ENCODE measurements around the gene CHN1. TPM values are rescaled to one million over a fixed set of nuclear protein-coding genes. Genes with fewer than 3 reads are reported as not detected.

The CHN1 gene
- total RNA-seq, 2 donors from 2014 or later: 13.3 to 30.7 TPM

DNA sequence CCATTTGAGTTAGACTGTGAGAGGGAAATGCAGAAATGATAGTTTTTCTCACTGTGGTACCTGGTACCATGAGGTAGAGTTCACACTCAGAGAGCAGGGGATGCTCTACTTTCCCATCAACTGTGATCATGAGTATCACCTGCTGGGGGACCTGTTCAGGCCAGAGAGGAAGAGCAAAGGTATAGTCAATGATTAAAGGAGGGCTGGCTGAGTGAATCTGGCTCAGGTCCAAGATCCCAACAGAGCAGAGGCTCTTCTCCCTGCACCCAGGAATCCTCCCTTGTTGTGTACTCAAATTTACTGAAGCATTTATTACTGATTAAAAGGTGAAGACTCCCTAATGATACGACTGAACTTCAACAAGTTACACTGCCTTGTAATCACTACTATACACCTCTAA is 136.3 kb downstream of the CHN1 start:
- H3K27me3 ChIP-seq (replicated peaks; ENCODE audit: insufficient read depth): no peaks in the 10 kb centered on the region
- no peaks in the 10 kb centered on the region for H3K9me3 ChIP-seq
- H3K4me3 ChIP-seq: no peak overlapping the region
- peaks cover 3 to 7% of the 10 kb centered on the region in 2 donors for H3K4me1 ChIP-seq (ENCODE audit: control insufficient read depth in 1 of 2, low read depth in 2 of 2)
- TF ChIP-seq, protein P1, sequence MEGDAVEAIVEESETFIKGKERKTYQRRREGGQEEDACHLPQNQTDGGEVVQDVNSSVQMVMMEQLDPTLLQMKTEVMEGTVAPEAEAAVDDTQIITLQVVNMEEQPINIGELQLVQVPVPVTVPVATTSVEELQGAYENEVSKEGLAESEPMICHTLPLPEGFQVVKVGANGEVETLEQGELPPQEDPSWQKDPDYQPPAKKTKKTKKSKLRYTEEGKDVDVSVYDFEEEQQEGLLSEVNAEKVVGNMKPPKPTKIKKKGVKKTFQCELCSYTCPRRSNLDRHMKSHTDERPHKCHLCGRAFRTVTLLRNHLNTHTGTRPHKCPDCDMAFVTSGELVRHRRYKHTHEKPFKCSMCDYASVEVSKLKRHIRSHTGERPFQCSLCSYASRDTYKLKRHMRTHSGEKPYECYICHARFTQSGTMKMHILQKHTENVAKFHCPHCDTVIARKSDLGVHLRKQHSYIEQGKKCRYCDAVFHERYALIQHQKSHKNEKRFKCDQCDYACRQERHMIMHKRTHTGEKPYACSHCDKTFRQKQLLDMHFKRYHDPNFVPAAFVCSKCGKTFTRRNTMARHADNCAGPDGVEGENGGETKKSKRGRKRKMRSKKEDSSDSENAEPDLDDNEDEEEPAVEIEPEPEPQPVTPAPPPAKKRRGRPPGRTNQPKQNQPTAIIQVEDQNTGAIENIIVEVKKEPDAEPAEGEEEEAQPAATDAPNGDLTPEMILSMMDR (IDR thresholded peaks at IDR 0.05): no peak
- DNase-seq (ENCODE audit: low spot score) (no peak), ATAC-seq (ENCODE audit: insufficient number of reproducible peaks, low FRiP score, low read depth) (no peak)
- H3K36me3 ChIP-seq: no peaks in the 10 kb centered on the region
- H3K27ac ChIP-seq: no peak overlapping the region

DNA sequence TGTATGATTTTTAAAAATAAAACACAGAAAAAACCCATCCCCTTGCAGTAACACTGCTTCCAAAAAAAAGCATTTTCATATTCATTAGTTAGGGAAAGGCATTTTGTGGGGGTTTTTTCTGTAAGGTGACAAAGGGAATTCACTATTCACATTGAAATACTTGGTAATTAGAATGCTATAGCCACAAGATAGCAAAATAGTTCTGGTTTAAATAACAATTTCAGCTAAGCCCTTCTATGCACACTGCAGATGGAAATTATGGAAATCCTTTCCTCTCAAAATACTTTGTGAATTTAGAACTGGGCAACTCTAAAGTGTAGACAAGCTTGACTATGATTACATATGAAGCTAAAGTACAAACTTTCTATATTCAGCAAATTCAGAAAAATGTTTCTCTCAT is 138.8 kb downstream of the CHN1 start:
- Histone ChIP-seq H3K27ac (no peak overlapping the region), H3K36me3 (no peaks in the 10 kb centered on the region), H3K27me3 (replicated peaks; ENCODE audit: insufficient read depth) (no peaks in the 10 kb centered on the region), H3K4me1 (ENCODE audit: control insufficient read depth in 1 of 2, low read depth in 2 of 2) (no peaks in the 10 kb centered on the region), H3K4me3 (no peak overlapping the region), H3K9me3 (no peaks in the 10 kb centered on the region)
- DNase-seq (ENCODE audit: low spot score) (no peak), ATAC-seq (ENCODE audit: insufficient number of reproducible peaks, low FRiP score, low read depth) (no peak)
- TF ChIP-seq, protein P1 (IDR thresholded peaks at IDR 0.05): no peak

DNA sequence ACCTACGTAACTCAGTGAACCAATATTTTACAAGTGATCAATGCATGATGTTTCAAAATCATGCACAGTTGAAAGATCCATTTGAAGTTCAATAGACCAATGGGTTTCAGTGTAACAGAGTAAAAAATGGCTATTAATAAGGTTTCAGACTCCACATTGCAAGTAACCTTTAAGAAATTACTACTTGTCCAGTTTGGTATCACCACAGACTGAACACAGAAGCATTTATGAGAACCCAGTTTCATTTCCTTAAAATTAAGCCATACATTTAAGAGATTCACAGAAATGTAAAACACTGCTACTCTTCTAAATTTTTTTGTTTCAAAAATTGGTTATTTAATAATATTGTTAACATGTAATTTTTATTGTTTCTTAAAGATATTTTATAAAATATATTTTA is 142.0 kb downstream of the CHN1 start:
- Histone ChIP-seq H3K9me3 (no peaks in the 10 kb centered on the region), H3K27ac (no peak overlapping the region), H3K27me3 (replicated peaks; ENCODE audit: insufficient read depth) (no peaks in the 10 kb centered on the region), H3K4me1 (ENCODE audit: control insufficient read depth in 1 of 2, low read depth in 2 of 2) (no peaks in the 10 kb centered on the region), H3K36me3 (no peaks in the 10 kb centered on the region), H3K4me3 (no peak overlapping the region)
- ATAC-seq (ENCODE audit: insufficient number of reproducible peaks, low FRiP score, low read depth): no peak
- TF ChIP-seq, protein P1 (IDR thresholded peaks at IDR 0.05): no peak
- no peak for DNase-seq (ENCODE audit: low spot score)

DNA sequence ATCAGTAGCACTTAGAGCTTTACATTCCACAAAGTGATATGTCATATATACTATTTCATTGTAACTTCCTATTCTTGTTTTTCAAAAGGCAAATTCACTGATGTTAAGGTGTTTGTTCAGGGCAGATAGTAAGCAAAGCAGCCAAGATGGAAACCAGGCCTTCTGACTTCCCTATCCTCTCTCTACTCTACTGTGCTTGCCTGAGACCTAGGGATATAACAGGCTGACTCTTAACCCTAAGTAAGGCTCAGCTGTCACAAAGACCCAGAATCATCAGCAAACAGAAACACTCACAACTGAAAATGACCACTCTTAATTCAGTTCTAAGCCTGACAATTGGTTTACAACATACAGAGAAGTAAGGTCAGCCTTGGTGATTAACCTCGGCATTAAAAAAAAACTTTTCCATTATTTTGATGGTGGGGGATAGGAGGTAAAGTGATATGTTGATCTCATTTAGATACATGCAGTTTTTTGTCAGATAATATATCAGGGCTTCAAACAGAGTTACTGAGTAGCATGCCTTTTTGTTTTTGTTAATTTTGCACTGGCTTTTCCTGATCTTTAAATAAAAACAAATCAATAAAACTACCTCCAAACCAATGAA is 145.5 kb downstream of the CHN1 start:
- Histone ChIP-seq H3K27ac (no peak overlapping the region), H3K36me3 (no peaks in the 10 kb centered on the region), H3K4me3 (no peak overlapping the region), H3K27me3 (replicated peaks; ENCODE audit: insufficient read depth) (no peaks in the 10 kb centered on the region), H3K9me3 (no peaks in the 10 kb centered on the region), H3K4me1 (ENCODE audit: control insufficient read depth in 1 of 2, low read depth in 2 of 2) (no peaks in the 10 kb centered on the region)
- DNase-seq (ENCODE audit: low spot score) (no peak), ATAC-seq (ENCODE audit: insufficient number of reproducible peaks, low FRiP score, low read depth) (no peak)
- TF ChIP-seq, protein P1 (IDR thresholded peaks at IDR 0.05): no peak

DNA sequence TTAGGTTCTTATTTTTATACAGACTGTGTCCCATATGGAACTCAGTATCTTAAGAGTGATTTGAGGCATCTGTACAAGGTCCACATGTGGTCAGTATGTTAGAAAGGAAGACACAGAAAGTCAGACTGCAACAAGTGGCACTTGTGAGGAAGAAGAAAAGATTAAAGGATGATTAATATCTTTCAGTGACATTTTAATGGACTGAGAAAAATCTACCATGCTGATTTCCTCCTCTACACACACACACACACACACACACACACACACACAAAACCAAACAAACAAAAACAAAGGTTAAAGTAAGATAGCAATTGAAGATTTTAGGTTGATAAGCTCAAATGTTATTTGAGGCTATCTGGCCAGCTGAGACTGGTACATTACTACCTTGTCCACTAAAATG is 146.4 kb downstream of the CHN1 start:
- ATAC-seq (ENCODE audit: insufficient number of reproducible peaks, low FRiP score, low read depth) (no peak), DNase-seq (ENCODE audit: low spot score) (no peak)
- Histone ChIP-seq H3K4me3 (no peak overlapping the region), H3K27me3 (replicated peaks; ENCODE audit: insufficient read depth) (no peaks in the 10 kb centered on the region), H3K9me3 (no peaks in the 10 kb centered on the region), H3K4me1 (ENCODE audit: control insufficient read depth in 1 of 2, low read depth in 2 of 2) (no peaks in the 10 kb centered on the region), H3K36me3 (no peaks in the 10 kb centered on the region), H3K27ac (no peak overlapping the region)
- TF ChIP-seq, protein P1 (IDR thresholded peaks at IDR 0.05): no peak
